ENCODE data around the gene SH2D3C.

The SH2D3C gene

GRCh38 chr9:127805620-127806019 lies 27.2 kb upstream of the SH2D3C start:
- DNase-seq (ENCODE audit: low spot score): peak; percentile 47
- TF ChIP-seq CTCF (IDR thresholded peaks at IDR 0.05; ENCODE audit: extremely low read depth, missing control alignments): peak; percentile 26

- peak; percentile 36 for DNase-seq (ENCODE audit: low spot score)
- TF ChIP-seq CTCF (IDR thresholded peaks at IDR 0.05; ENCODE audit: extremely low read depth, missing control alignments): no peak
Measured at GRCh38 chr9:127803507-127804352, 25.3 kb upstream of the SH2D3C start.

GRCh38 chr9:127802576-127803443 lies 24.3 kb upstream of the SH2D3C start, which contains the start of gene FPGS:
Gene FPGS (plus strand): TSS chr9:127802882. CDS start chr9:127802925, 43 bp downstream.
- DNase-seq (ENCODE audit: low spot score): peak; percentile 99
- no peak for TF ChIP-seq CTCF (IDR thresholded peaks at IDR 0.05; ENCODE audit: extremely low read depth, missing control alignments)

GRCh38 chr9:127801955-127802575 lies 23.6 kb upstream of the SH2D3C start:
- no peak for TF ChIP-seq CTCF (IDR thresholded peaks at IDR 0.05; ENCODE audit: extremely low read depth, missing control alignments)
- DNase-seq (ENCODE audit: low spot score): no peak

GRCh38 chr9:127796852-127797370 lies 18.4 kb upstream of the SH2D3C start:
- DNase-seq (ENCODE audit: low spot score): peak; percentile 30
- no peak for TF ChIP-seq CTCF (IDR thresholded peaks at IDR 0.05; ENCODE audit: extremely low read depth, missing control alignments)

GRCh38 chr9:127796225-127796813 lies 17.9 kb upstream of the SH2D3C start:
- no peak for TF ChIP-seq CTCF (IDR thresholded peaks at IDR 0.05; ENCODE audit: extremely low read depth, missing control alignments)
- no peak for DNase-seq (ENCODE audit: low spot score)

Data from GM20000 (cell line).